Measurements from ENCODE around the gene MAEA. TPM values are rescaled to one million over a fixed set of nuclear protein-coding genes. Genes with fewer than 3 reads are reported as not detected.

Gene MAEA
- polyA plus RNA-seq, 4 donors: 60.1 to 79.2 (median 65.7) TPM

Other genes with a start within 250 kb of the MAEA start
- 10 to 100 TPM; 10.8 to 16.8 (median 13.0) TPM for gene RNF212, start 176.3 kb upstream of the MAEA start, polyA plus RNA-seq (ENCODE audit: insufficient read length in 4 of 4)
- gene SPON2, start 117.3 kb upstream of the MAEA start, polyA plus RNA-seq (ENCODE audit: insufficient read length in 4 of 4): 10 to 100 TPM in 2 of 4 donors, 1 to 10 TPM in 2; 9.3 to 18.3 (median 10.6) TPM
- gene CTBP1, start 40.8 kb upstream of the MAEA start, polyA plus RNA-seq (ENCODE audit: insufficient read length in 4 of 4): 100 to 1,000 TPM; 130 to 166 (median 139) TPM
- gene UVSSA, start 57.3 kb downstream of the MAEA start, polyA plus RNA-seq (ENCODE audit: insufficient read length in 4 of 4): 10 to 100 TPM in 2 of 4 donors, 1 to 10 TPM in 2; 6.5 to 11.1 (median 8.9) TPM
- not detected for gene NKX1-1, start 116.6 kb downstream of the MAEA start, polyA plus RNA-seq (ENCODE audit: insufficient read length in 4 of 4)